BJ (cell line): ENCODE results near the gene RTL9. TPM values are rescaled to one million over a fixed set of nuclear protein-coding genes. Genes with fewer than 3 reads are reported as not detected.

Source experiments
- CTCF ChIA-PET: fragments of 350-600 bp; formaldehyde crosslinking; extraction: SDS; loops from one replicate; lab custom pipeline; 2021; ENCODE audit warnings: antibody characterized with exemption, inconsistent platforms; lab: Yijun Ruan, JAX
- POLR2A ChIA-PET: fragments of 300-600 bp; sonication (Branson Sonifier 250); formaldehyde crosslinking; extraction: SDS; loops from one replicate; lab custom pipeline; 2021; ENCODE audit warnings: antibody characterized with exemption; lab: Charles Lee
- DNase-seq: peaks from one replicate; pipeline ENCODE4 v3.0.0-alpha.2; 2011; ENCODE audit warnings: low read depth
- H3K27me3 ChIP-seq: 2 replicates; pipeline ENCODE4 v1.6.0; 2011; ENCODE audit warnings: low read length; ENCODE audit not compliant: control insufficient read depth, insufficient read depth
- H3K36me3 ChIP-seq: 2 replicates; pipeline ENCODE4 v1.5.1; 2011; ENCODE audit warnings: low read length; ENCODE audit not compliant: control insufficient read depth, insufficient read depth
- H3K4me3 ChIP-seq: 2 replicates; pipeline ENCODE4 v1.5.1; 2011; ENCODE audit warnings: low read depth, mild to moderate bottlenecking, control low read depth, low read length
- polyA plus RNA-seq: library from polyadenylated mRNA; depleted of rRNA; stranded (reverse); fragments of >200 nt; gene quantifications from 2 replicates; pipeline ENCODE4 v1.2.3, GENCODE V29; 2011
- TF ChIP-seq, protein P1 (sequence below): IDR thresholded peaks from 2 replicates; pipeline ENCODE4 v1.5.1; 2011; ENCODE audit warnings: low read depth, mild to moderate bottlenecking, control low read depth, inconsistent platforms, low read length, moderate library complexity; ENCODE audit not compliant: insufficient read depth

The RTL9 gene
- polyA plus RNA-seq, 1 experiment = 0.16 TPM

- Histone ChIP-seq H3K4me3 (no peak overlapping the region), H3K27me3 (no peaks in the 10 kb centered on the region), H3K36me3 (no peaks in the 10 kb centered on the region)
- POLR2A ChIA-PET = no interaction called here
- TF ChIP-seq, protein P1, sequence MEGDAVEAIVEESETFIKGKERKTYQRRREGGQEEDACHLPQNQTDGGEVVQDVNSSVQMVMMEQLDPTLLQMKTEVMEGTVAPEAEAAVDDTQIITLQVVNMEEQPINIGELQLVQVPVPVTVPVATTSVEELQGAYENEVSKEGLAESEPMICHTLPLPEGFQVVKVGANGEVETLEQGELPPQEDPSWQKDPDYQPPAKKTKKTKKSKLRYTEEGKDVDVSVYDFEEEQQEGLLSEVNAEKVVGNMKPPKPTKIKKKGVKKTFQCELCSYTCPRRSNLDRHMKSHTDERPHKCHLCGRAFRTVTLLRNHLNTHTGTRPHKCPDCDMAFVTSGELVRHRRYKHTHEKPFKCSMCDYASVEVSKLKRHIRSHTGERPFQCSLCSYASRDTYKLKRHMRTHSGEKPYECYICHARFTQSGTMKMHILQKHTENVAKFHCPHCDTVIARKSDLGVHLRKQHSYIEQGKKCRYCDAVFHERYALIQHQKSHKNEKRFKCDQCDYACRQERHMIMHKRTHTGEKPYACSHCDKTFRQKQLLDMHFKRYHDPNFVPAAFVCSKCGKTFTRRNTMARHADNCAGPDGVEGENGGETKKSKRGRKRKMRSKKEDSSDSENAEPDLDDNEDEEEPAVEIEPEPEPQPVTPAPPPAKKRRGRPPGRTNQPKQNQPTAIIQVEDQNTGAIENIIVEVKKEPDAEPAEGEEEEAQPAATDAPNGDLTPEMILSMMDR = no peak
- no peak for DNase-seq
- CTCF ChIA-PET = no interaction called here
Observed at GRCh38 chrX:110320381-110320987, 38.2 kb upstream of the RTL9 start.

DNA sequence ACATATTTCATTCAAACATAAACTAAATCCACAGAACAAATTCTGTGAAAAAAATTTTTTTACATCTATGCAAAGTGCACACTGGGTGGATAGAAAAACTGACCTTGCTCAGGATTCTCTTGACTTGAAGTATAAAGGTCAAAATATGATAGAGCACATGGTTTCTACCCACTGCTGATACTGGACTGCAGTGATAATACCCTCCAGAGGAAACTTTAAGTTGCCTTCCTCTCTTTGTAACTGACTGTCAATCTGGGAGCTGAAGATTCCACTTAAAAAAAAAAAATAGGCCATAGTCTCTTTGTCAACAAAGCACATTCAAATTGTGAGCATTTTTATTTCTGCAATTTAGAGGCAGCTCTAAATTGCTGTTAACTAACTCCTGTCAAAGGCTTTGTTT, 37.6 kb upstream of the RTL9 start:
- TF ChIP-seq, protein P1 = no peak
- H3K36me3 ChIP-seq = no peaks in the 10 kb centered on the region
- ChIA-PET POLR2A (no interaction called here), CTCF (no interaction called here)
- no peak for DNase-seq
- H3K27me3 ChIP-seq = no peaks in the 10 kb centered on the region
- H3K4me3 ChIP-seq = no peak overlapping the region

DNA sequence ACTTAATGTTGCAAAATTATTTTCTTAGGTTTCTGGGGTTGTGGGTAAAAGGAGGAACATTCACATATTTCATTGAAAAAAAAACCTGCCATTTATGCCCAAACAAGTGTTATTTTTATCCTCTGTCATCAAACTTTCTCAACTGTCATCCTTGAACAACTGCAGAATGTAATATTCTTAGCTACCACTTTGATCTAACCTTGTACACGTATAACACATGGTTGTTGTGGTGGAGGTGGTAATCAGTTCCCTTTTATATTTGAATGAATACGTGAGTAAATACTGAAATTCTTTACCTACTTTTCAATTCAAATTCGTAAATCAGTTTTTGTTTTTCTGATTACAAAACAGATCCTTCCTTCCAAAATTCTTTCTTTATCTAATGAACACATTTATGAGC, 37.0 kb upstream of the RTL9 start:
- TF ChIP-seq, protein P1 = no peak
- Histone ChIP-seq H3K4me3 (no peak overlapping the region), H3K27me3 (no peaks in the 10 kb centered on the region), H3K36me3 (no peaks in the 10 kb centered on the region)
- CTCF ChIA-PET = interaction anchor here (1.3 to 1.6 kb wide), 2 partner anchors 37 to 87 kb away, joined by 4 to 7 read pairs; no protein-coding TSS in a partner anchor
- POLR2A ChIA-PET = interaction anchor here (0.6 kb wide), 1 partner anchor 59 kb away, joined by 3 read pairs; no protein-coding TSS in a partner anchor
- no peak for DNase-seq

DNA sequence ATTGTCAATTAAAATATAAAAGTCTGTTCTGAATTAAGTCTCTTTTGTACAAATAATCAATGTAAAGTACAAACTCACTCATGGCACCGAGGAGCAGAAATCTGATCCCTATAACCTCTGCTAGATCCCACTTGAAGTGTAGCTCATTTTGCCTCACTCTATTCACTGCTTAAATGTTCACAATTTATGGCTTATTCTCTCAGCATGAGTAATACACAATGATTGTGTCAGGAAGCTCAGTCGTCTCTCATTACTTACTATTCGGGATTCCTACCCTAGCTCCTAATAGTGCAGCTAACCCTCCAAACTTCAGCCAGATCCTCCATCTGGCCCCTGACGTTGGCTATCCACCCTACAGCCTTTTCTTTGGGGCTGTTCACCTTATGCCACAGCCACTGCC, 36.0 kb upstream of the RTL9 start:
- TF ChIP-seq, protein P1 = no peak
- no peak overlapping the region for H3K4me3 ChIP-seq
- ChIA-PET CTCF (interaction anchor here (1.3 to 1.6 kb wide), 3 partner anchors 38 to 165 kb away, joined by 3 to 7 read pairs (median 4); no protein-coding TSS in a partner anchor), POLR2A (interaction anchor here (0.6 kb wide), 1 partner anchor 58 kb away, joined by 3 read pairs; no protein-coding TSS in a partner anchor)
- no peak for DNase-seq
- no peaks in the 10 kb centered on the region for H3K36me3 ChIP-seq
- no peaks in the 10 kb centered on the region for H3K27me3 ChIP-seq

DNA sequence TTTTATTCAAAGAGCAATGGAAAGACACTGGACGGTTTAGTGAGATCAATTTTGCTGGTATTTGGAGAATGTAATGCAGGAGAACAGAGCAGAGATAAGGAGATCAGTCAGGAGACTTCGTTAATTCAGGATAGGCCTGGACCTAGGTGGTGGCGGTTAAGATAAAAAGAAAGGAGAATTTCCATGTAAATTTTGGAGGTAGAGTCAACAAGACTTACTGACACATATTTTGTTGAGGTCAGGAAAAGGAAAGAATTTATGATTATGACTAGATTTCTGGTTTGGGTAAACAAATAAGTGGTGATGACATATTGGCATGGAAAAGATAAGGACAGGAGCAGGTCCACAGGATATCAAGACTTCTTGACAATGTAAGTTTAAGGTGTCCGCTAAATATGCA, 31.9 kb upstream of the RTL9 start:
- Histone ChIP-seq H3K4me3 (no peak overlapping the region), H3K27me3 (no peaks in the 10 kb centered on the region), H3K36me3 (no peaks in the 10 kb centered on the region)
- DNase-seq = no peak
- ChIA-PET CTCF (no interaction called here), POLR2A (no interaction called here)
- TF ChIP-seq, protein P1 = no peak
